Mesendoderm (in vitro differentiated cells): Measurements from ENCODE around the gene GPR160.

Experiments used
- DNase-seq: peaks from one replicate; pipeline ENCODE4 v3.0.0; 2013
- H2AK5ac ChIP-seq: 2 replicates; pipeline ENCODE4 v1.6.1; 2013; ENCODE audit warnings: low read length, inconsistent platforms
- H2BK120ac ChIP-seq: 2 replicates; pipeline ENCODE4 v1.6.1; 2013; ENCODE audit warnings: low read depth, mild to moderate bottlenecking, low read length, moderate library complexity, mixed read lengths
- H2BK15ac ChIP-seq: replicated peaks from 2 replicates; pipeline ENCODE4 v1.6.1; 2013; ENCODE audit warnings: low read depth, mild to moderate bottlenecking, moderate library complexity
- H2BK5ac ChIP-seq: 2 replicates; pipeline ENCODE4 v1.6.1; 2013; ENCODE audit warnings: low read length, inconsistent platforms
- H3K18ac ChIP-seq: 2 replicates; pipeline ENCODE4 v1.6.1; 2013; ENCODE audit warnings: mild to moderate bottlenecking, low read length, mixed read lengths
- H3K23ac ChIP-seq: one replicate; pipeline ENCODE4 v1.6.1; 2013; ENCODE audit warnings: low read length
- H3K27ac ChIP-seq: 2 replicates; pipeline ENCODE4 v1.5.1; 2013; ENCODE audit warnings: low read depth, mild to moderate bottlenecking, inconsistent platforms, low read length, moderate library complexity
- H3K27me3 ChIP-seq: 2 replicates; pipeline ENCODE4 v1.6.1; 2013; ENCODE audit warnings: low read length, control low read depth, mild to moderate bottlenecking, inconsistent platforms; ENCODE audit not compliant: insufficient read depth, poor library complexity
- H3K36me3 ChIP-seq: 2 replicates; pipeline ENCODE4 v1.6.1; 2013; ENCODE audit warnings: low read length, inconsistent platforms; ENCODE audit not compliant: control insufficient read depth, insufficient read depth
- H3K4ac ChIP-seq: one replicate; pipeline ENCODE4 v1.6.1; 2013; ENCODE audit warnings: low read depth, mild to moderate bottlenecking, low read length, moderate library complexity
- H3K4me1 ChIP-seq: 2 replicates; pipeline ENCODE4 v1.6.1; 2013; ENCODE audit warnings: low read depth, low read length, inconsistent platforms; ENCODE audit not compliant: control insufficient read depth
- H3K4me2 ChIP-seq: 2 replicates; pipeline ENCODE4 v1.6.1; 2013; ENCODE audit warnings: low read length
- H3K4me3 ChIP-seq: 2 replicates; pipeline ENCODE4 v1.5.1; 2013; ENCODE audit warnings: mild to moderate bottlenecking, low read length
- H3K56ac ChIP-seq: one replicate; pipeline ENCODE4 v1.6.1; 2013; ENCODE audit warnings: low read length
- H3K79me1 ChIP-seq: 2 replicates; pipeline ENCODE4 v1.6.1; 2013; ENCODE audit warnings: low read length, inconsistent platforms
- H3K79me2 ChIP-seq: 2 replicates; pipeline ENCODE4 v1.6.1; 2013; ENCODE audit warnings: mild to moderate bottlenecking, low read length; ENCODE audit not compliant: control insufficient read depth, insufficient read depth
- H3K9ac ChIP-seq: 2 replicates; pipeline ENCODE4 v1.6.1; 2013; ENCODE audit warnings: low read length, inconsistent platforms
- H4K5ac ChIP-seq: one replicate; pipeline ENCODE4 v1.6.1; 2013; ENCODE audit warnings: low read length
- H4K8ac ChIP-seq: one replicate; pipeline ENCODE4 v1.6.1; 2013; ENCODE audit warnings: low read depth, mild to moderate bottlenecking, control low read depth, low read length, moderate library complexity
- WGBS: extraction: QIAGEN DNeasy Blood & Tissue Kit; methylation state at CpG from one replicate; pipeline ENCODE4 v1.1.7; 2013; ENCODE audit warnings: low lambda C conversion rate, missing lambda C conversion rate; ENCODE audit not compliant: insufficient coverage; ENCODE audit errors: extremely low coverage; 5-methylcytosine and 5-hydroxymethylcytosine counted together

GPR160 gene

DNA sequence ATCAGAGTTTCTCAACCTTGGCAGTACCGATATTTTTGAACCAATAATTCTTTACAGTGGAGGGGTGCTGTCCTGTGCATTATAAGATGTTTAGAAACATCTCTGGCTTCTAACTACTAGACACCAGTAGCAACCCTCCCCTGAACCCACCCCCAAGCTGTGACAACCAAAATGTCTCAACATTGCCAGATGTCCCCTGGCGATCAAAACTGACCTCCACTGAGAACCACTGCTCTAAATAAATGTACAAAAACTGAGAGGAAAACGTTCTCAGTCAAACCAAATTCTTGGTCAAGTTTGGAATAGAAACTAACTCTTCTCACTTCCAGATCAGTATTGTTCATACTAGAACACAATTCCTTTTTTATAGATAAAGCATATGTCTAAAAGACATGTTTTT is 58.5 kb downstream of the GPR160 start:
- no peaks in the 10 kb centered on the region for H3K4me1 ChIP-seq
- H4K5ac ChIP-seq: no peak overlapping the region
- no peak overlapping the region for H4K8ac ChIP-seq
- H3K27me3 ChIP-seq: no peaks in the 10 kb centered on the region
- no peak overlapping the region for H3K4ac ChIP-seq
- no peak overlapping the region for H3K4me2 ChIP-seq
- H3K9ac ChIP-seq: no peak overlapping the region
- no peak overlapping the region for H2BK120ac ChIP-seq
- WGBS: no CpG with 5 or more reads among the region's 3 CpGs
- no peaks in the 10 kb centered on the region for H3K36me3 ChIP-seq
- DNase-seq: no peak
- no peak overlapping the region for H2BK5ac ChIP-seq
- no peak overlapping the region for H3K18ac ChIP-seq
- no peak overlapping the region for H3K4me3 ChIP-seq
- H3K56ac ChIP-seq: no peak overlapping the region
- H3K27ac ChIP-seq: no peak overlapping the region
- H3K79me1 ChIP-seq: no peaks in the 10 kb centered on the region
- H2AK5ac ChIP-seq: no peak overlapping the region
- H3K23ac ChIP-seq: no peak overlapping the region
- no peak overlapping the region for H2BK15ac ChIP-seq
- no peaks in the 10 kb centered on the region for H3K79me2 ChIP-seq

GRCh38 chr3:170098753-170099152 is 61.0 kb downstream of the GPR160 start:
- H2BK15ac ChIP-seq: no peak overlapping the region
- no peak overlapping the region for H4K8ac ChIP-seq
- H3K9ac ChIP-seq: no peak overlapping the region
- no peak for DNase-seq
- no peak overlapping the region for H3K27ac ChIP-seq
- H3K4me3 ChIP-seq: no peak overlapping the region
- no peak overlapping the region for H3K4ac ChIP-seq
- H2AK5ac ChIP-seq: no peak overlapping the region
- H3K23ac ChIP-seq: no peak overlapping the region
- H3K36me3 ChIP-seq: no peaks in the 10 kb centered on the region
- H3K27me3 ChIP-seq: no peaks in the 10 kb centered on the region
- no peak overlapping the region for H3K4me2 ChIP-seq
- H3K56ac ChIP-seq: no peak overlapping the region
- H2BK5ac ChIP-seq: no peak overlapping the region
- H4K5ac ChIP-seq: no peak overlapping the region
- 100% methylated on average over 1 of the region's 1 CpG for WGBS
- H3K79me2 ChIP-seq: no peaks in the 10 kb centered on the region
- H2BK120ac ChIP-seq: no peak overlapping the region
- H3K4me1 ChIP-seq: no peaks in the 10 kb centered on the region
- no peak overlapping the region for H3K18ac ChIP-seq
- H3K79me1 ChIP-seq: no peaks in the 10 kb centered on the region

DNA sequence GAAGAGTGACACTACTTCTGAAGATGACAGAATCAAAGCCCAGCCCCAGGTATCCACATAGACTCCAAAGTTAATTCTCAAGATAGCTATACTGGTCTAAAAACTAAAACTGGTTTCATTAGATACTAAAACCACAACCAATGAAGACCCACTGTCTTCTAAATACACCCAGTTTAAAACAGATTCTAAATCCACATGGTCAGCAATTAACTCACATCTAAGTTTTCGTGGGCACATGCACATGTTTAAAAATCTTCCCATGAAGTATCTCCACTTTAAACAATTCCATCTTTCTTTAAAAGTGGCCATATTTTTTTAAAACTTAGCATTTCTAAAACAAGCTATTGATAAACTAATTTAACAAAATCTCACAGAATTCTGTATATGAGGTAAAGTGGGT is 63.1 kb downstream of the GPR160 start:
- no peak overlapping the region for H3K23ac ChIP-seq
- H4K5ac ChIP-seq: no peak overlapping the region
- H4K8ac ChIP-seq: no peak overlapping the region
- no peak overlapping the region for H2AK5ac ChIP-seq
- no peaks in the 10 kb centered on the region for H3K36me3 ChIP-seq
- no peak overlapping the region for H2BK120ac ChIP-seq
- H2BK15ac ChIP-seq: no peak overlapping the region
- no peak overlapping the region for H3K9ac ChIP-seq
- no peaks in the 10 kb centered on the region for H3K4me1 ChIP-seq
- H3K4ac ChIP-seq: no peak overlapping the region
- H3K56ac ChIP-seq: no peak overlapping the region
- no peaks in the 10 kb centered on the region for H3K27me3 ChIP-seq
- DNase-seq: no peak
- H3K4me2 ChIP-seq: no peak overlapping the region
- no peak overlapping the region for H3K27ac ChIP-seq
- no peaks in the 10 kb centered on the region for H3K79me1 ChIP-seq
- no peaks in the 10 kb centered on the region for H3K79me2 ChIP-seq
- no CpG with 5 or more reads among the region's 1 CpG for WGBS
- H3K4me3 ChIP-seq: no peak overlapping the region
- no peak overlapping the region for H3K18ac ChIP-seq
- no peak overlapping the region for H2BK5ac ChIP-seq

DNA sequence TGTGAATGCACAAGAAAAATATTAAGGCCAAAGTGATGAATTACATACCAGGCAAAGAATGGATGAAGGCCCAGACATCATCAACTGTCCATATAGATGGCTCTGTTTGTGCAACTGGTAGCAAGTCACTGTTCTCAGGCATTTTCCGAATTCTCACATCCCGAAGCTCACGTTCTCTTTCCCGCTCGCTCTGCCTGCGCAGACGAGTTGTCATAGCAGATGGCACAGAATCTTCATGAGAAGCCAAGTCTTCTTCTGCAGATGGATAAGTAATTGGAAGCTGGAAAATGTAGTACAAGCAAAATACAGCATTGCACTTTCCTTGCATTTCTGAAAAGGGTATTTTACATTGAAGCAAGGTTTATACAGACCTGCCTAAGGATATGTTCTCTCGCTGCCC is 64.6 kb downstream of the GPR160 start:
- Histone ChIP-seq H3K36me3 (no peaks in the 10 kb centered on the region), H2BK15ac (no peak overlapping the region), H3K9ac (no peak overlapping the region), H2AK5ac (no peak overlapping the region), H3K4ac (no peak overlapping the region), H3K4me3 (no peak overlapping the region), H2BK120ac (no peak overlapping the region), H4K8ac (no peak overlapping the region), H3K18ac (no peak overlapping the region), H3K4me2 (no peak overlapping the region), H3K27me3 (no peaks in the 10 kb centered on the region), H2BK5ac (no peak overlapping the region), H3K4me1 (no peaks in the 10 kb centered on the region), H3K23ac (no peak overlapping the region), H3K56ac (no peak overlapping the region), H3K27ac (no peak overlapping the region), H3K79me1 (no peaks in the 10 kb centered on the region), H3K79me2 (no peaks in the 10 kb centered on the region), H4K5ac (no peak overlapping the region)
- DNase-seq: no peak
- no CpG with 5 or more reads among the region's 8 CpGs for WGBS

GRCh38 chr3:170107941-170108340 is 70.1 kb downstream of the GPR160 start:
- no peak overlapping the region for H3K56ac ChIP-seq
- no peak overlapping the region for H4K5ac ChIP-seq
- no peak overlapping the region for H3K23ac ChIP-seq
- no peak overlapping the region for H2BK5ac ChIP-seq
- H3K4me3 ChIP-seq: no peak overlapping the region
- no peak overlapping the region for H2AK5ac ChIP-seq
- H3K79me2 ChIP-seq: no peaks in the 10 kb centered on the region
- H3K4me1 ChIP-seq: no peaks in the 10 kb centered on the region
- H3K36me3 ChIP-seq: no peaks in the 10 kb centered on the region
- no peak overlapping the region for H3K18ac ChIP-seq
- no peaks in the 10 kb centered on the region for H3K27me3 ChIP-seq
- H3K9ac ChIP-seq: no peak overlapping the region
- H3K4me2 ChIP-seq: no peak overlapping the region
- H2BK15ac ChIP-seq: no peak overlapping the region
- H3K79me1 ChIP-seq: no peaks in the 10 kb centered on the region
- DNase-seq: no peak
- H3K27ac ChIP-seq: no peak overlapping the region
- no peak overlapping the region for H2BK120ac ChIP-seq
- WGBS: no CpG with 5 or more reads among the region's 1 CpG
- H4K8ac ChIP-seq: no peak overlapping the region
- no peak overlapping the region for H3K4ac ChIP-seq

- Histone ChIP-seq H3K27ac (no peak overlapping the region), H3K18ac (no peak overlapping the region), H4K8ac (no peak overlapping the region), H3K23ac (no peak overlapping the region), H3K4me2 (no peak overlapping the region), H3K79me1 (no peaks in the 10 kb centered on the region), H3K79me2 (no peaks in the 10 kb centered on the region), H3K36me3 (no peaks in the 10 kb centered on the region), H2BK120ac (no peak overlapping the region), H3K4me3 (no peak overlapping the region), H3K4ac (no peak overlapping the region), H3K9ac (no peak overlapping the region), H3K27me3 (no peaks in the 10 kb centered on the region), H2BK15ac (no peak overlapping the region), H4K5ac (no peak overlapping the region), H2BK5ac (no peak overlapping the region), H3K4me1 (no peaks in the 10 kb centered on the region), H3K56ac (no peak overlapping the region), H2AK5ac (no peak overlapping the region)
- DNase-seq: no peak
- no CpG with 5 or more reads among the region's 3 CpGs for WGBS
These were observed 71.2 kb downstream of the GPR160 start for GRCh38 chr3:170108955-170109354.
